ENCODE results near the gene MCCC1.

Gene MCCC1

DNA sequence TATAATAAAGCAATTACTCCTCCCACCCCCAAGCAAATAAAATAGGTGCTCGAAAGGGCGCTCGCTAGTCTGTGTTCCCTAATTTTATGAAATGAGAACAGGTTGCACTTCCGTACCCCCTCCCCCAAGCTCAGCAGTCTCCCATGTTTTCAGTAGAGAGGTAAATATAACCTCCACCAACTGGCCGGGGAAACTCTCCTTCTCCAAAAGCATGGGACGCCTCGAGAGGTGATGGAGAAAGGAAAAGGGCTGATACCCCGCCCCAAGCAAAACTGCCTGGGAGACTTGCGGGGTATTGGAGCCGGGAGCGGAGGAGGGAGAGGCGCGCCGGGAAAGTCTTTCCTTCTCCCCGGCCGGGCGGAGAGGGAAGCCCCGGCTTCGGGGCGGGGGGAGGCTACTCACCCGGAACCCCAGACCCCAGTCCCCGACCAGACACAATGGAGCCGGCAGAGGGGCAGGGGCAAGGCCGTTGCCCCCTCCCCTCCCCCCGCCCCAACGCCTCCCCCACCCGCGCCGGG, 119.6 kb downstream of the MCCC1 start:
- DNase-seq, result no peak

DNA sequence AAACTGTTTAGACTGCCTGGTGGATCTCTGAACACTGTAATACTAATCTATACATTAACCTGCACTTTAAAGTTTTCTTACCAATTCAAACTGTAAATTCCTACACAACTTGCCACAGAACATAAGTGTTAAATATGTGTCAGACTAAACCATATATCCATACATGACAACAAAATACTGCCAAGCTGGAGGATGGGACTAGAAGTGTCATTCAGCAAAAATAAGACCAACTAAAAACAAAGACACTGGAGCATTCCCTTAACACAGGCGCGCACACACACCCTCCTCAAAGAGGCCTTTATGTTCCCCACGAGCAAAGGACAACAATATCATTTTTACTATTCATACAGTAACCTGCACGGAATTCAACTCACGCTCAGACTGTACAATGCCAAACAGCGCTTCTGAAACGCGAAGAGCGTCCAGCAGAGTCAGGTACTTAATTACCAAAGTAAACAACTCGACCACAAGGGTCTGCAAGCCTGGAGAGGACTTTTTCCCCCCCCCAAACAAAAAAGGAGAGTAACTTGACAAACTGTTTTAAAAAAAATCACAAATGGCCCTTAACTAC, 120.1 kb downstream of the MCCC1 start:
- no peak for DNase-seq

DNA sequence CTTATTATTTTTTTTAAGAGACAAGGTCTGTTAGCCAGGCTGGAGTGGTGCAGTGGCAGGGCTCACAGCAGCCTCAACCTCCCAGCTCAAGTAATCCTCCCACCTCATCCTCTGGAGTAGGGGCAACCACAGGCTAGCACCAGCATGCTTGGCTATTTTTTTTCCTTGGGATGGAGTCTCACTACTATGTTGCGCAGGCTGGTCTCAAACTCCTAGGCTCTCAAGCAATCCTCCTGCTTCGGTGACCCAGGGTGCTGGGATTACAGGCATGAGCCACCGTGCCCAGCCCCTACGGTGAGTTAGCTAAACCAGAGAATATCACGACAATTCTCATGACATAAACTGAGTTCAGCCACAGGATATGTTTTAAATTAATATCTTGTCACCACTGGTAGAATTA, 120.9 kb downstream of the MCCC1 start:
- DNase-seq, result no peak

DNA sequence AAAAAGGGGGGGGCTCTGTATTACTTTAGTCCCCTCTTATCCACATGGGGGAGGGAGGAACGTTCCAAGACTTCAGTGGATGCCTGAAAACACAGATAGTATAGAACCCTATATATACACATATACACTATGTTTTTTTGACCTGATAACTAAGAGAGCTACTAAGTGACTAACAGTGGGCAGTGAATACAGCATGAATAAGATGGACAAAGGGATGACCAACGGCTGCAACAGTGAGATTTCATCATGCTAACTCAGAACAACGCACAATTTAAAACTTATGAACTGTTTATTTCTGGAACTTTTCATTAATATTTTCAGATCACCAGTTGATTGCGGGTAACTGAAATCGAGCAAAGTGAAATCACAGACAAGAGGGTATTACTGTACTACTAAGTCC, 126.2 kb downstream of the MCCC1 start:
- DNase-seq, result no peak

DNA sequence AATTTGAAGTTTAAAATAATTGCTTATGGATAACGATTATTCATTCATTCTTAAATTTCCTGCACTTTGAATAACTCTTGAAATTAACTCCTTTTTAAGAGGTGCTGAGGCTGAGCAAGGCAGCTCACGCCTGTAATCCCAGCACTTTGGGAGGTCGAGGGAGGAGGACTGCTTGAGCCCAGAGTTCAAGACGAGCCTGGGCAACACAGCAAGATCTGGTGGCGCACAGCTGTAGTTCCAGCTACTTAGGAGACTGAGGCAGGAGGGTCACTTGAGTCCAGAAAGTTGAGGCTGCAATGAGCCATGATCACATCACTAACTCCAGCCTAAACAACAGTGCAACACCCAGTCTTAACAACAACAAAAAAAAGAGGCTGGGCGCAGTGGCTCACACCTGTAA, 126.9 kb downstream of the MCCC1 start:
- no peak for DNase-seq

DNA sequence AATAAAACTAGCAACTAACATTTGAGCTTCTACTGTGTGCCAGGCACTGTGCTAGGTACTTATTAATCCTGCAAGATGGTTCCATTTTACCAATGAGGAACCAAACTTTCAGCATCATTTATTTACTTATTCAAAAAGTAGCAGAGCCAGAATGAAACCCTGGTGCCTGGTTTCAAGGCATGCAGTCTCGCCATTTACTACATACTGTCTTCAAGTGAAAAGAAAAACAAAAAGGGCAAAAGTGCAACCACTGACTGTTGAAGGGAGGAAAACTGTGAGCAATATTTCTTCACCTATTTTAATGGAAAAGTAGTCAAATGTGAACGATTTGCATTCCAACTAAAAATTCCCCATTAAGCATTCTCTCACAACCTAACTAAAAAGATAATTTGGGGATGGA, 127.7 kb downstream of the MCCC1 start:
- no peak for DNase-seq

DNA sequence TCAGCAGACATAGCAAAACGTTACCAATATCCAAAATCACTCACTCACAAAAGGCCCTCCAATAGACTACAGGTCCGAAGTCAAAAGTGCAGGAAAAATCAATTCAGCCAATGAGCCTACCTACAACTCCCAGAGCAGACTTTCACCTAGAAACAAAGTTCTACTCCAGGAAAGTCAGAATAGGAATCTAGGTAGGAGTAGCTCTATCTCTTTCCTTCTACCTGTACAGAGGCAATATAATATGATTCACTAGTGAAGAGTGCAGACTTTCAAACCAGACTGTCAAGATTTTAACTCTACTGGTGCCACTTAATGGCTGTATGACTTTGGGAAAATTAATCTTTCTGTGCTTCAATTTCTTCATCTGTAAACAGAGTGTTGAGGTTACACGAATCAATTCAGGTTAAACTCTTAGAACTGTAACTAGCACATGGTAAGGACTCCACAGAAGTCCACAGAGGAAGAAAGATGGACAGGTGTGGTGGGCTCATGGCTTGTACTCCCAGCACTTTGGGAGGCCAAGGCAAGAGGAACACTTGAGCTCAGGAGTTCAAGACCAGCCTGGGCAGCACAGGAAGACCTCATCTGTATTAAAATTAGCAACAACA, 128.4 kb downstream of the MCCC1 start:
- no peak for DNase-seq

DNA sequence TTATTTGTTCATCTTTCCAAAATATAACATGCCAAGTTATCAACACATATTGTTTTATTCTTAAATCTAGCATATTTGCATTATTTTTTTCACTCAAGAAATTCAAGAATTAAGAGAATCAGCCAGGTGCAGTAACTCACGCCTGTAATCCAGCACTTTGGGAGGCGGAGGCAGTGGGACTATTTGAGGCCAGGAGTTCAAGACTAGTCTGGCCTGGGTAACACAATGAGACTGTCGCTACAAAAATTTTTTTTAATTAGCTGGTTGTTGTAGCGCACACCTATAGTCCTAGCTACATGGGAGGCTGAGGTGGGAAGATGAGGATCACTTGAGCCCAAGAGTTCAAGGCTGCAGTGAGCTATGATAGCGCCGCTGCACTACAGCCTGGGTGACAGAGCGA, 129.4 kb downstream of the MCCC1 start:
- DNase-seq, result no peak

DNA sequence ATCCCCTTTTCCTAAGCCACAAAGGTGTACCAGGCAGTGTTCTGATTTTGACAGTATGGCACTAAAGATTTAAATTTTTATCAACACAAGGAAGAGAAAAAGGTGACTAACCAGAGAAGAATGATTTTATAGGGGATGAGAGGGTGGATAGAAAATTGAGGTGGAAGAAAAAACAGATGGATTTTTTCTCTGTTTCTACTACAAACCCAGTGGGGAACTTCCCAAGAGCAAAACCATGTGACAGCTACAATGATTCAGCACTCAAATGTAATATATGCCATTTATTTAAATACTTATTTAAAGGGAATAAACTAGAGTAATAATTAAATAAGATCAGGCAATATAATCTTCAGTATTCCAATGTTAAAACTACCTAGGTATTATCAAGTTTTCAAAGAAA, 130.0 kb downstream of the MCCC1 start:
- DNase-seq, result no peak

DNA sequence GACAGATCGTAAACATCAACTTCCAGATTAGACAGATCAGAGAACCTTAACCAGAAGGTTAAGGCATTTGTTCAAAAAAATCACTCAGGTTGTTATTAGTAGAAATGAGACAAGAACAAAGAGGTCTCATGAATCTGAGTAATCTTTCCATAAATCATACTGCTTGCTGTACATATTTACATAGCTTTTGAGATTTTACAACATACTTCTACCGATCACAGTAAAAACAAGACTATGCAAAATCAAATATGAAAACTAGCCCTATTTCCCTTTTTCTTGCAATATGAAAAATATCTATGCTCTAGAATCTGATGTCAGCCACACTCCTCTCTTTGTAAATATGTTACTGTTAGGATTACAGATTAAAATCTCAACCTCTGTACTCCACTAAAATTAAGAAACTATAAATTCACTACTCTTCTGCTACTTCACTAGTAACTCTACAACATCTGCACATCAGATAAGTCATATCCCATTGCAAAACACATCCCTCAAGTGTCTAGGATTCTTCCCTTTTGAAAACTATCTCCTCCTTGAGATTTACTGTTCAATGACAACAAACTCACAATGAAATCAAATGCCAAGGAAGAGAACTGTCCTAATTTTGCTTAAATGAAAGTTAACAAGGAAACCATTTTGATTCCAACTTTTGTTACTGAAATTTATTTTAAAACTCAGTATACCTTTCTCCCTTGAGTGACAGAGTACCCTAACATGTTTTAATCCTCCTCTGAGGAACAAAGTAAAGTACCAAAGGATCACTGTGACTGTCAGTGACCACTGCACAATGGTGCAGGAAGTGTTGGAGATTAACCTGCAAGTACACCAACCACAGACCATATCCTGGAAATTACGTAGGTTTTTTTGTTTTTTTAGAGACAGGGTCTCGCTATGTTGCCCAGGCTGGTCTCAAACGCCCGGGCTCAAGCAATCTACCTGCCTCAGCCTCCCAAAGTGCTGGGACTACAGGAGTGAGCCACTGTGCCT, 131.8 kb downstream of the MCCC1 start:
- no peak for DNase-seq

DNA sequence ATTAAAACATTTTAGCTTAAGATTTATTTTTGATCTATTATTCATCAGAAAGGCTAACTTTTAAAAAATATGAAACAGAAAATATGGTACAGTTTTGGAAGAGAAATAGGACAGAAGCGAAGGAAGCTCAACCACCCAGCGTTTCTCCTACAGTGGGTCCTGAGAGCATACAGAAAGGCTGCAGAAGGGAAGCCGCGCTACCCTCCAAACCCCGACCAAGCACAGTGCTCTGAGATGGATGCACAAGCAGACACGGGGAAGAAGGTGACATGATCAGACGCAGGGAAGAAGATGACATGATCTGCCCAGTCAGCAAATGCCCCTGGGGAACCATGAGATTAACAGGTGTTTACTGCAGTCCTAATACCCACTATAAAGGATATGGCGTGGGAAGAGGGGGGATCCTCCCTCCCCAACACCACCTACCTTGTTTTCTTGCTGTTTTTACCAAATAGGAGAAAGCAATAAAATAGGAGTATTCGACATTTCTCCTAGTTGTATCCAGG, 133.4 kb downstream of the MCCC1 start:
- no peak for DNase-seq

Data from GF-D8 (cell line).